Measurements from ENCODE around the gene NET1.

NET1 gene

DNA sequence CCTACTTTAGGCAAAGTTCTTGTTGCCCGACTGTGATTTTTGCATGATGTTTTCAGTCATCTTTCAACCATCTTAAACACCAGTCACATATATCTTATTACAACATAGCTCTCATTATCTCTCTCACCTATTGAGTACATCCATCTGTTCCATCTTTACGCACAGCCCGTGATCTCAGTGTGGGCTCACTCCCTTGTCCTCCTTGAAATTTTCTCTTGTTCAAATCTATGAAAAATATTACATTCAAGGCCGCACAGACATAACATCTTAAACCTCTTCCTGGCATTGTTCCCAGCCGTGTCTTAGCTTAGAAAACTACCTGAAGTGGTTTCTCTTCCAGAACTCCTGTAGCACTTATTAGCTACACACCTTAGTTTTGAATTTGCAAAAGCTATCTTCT, 32.6 kb downstream of the NET1 start:
- DNase-seq: no peak

DNA sequence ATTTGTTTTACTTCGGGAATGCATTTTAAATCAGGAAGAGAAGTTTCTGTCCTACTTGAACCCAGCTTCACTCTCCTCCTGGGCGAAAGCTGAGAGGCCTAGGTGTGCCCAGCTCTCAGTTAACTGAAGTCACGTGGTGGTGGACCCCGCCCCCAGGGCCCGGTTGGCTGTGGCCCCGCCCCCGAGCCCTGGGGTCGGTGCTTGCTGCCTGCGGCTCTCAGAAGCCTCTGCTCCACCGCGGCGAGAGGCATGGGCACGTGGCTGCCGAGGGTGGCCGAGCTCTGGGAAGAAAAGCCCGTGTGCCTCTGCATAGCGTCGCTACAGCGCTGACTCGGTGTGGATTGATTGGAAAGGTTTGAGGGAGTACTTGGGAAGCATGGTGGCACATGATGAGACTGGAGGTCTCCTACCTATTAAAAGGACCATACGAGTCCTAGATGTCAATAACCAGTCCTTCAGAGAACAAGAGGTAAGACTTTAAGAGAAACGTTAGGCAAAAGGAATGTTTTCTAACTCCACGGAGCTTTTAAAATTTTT, 34.1 kb downstream of the NET1 start:
- DNase-seq: peak; percentile 97

- DNase-seq: peak; percentile 40
Measured at GRCh38 chr10:5447056-5447455, 34.7 kb downstream of the NET1 start.

GRCh38 chr10:5447611-5448071, 35.3 kb downstream of the NET1 start:
- DNase-seq: peak; percentile 69

GRCh38 chr10:5448333-5449001, 36.1 kb downstream of the NET1 start:
- no peak for DNase-seq

DNA sequence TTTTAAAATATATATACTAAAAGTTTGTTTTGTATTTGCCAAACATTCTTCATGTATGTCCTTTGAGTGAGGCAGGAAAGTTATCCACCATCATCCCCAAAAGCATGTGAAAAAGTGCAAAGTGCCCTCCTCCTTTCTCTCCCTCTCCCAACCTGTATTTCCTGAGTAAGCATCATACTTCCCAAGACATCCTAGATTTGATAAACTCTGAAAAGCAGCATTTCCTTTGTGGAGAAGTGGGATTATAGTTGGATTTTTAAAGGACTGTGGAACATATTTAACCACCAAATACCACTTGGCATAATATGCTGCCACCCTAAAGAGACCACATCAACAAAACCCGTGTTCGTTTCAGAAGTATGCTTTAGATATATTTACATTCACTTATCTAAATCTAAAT, 36.9 kb downstream of the NET1 start:
- no peak for DNase-seq

- DNase-seq: peak; percentile 53
Measured at GRCh38 chr10:5449823-5450222, 37.5 kb downstream of the NET1 start.

- no peak for DNase-seq
Measured at GRCh38 chr10:5450605-5451384, 38.4 kb downstream of the NET1 start.

DNA sequence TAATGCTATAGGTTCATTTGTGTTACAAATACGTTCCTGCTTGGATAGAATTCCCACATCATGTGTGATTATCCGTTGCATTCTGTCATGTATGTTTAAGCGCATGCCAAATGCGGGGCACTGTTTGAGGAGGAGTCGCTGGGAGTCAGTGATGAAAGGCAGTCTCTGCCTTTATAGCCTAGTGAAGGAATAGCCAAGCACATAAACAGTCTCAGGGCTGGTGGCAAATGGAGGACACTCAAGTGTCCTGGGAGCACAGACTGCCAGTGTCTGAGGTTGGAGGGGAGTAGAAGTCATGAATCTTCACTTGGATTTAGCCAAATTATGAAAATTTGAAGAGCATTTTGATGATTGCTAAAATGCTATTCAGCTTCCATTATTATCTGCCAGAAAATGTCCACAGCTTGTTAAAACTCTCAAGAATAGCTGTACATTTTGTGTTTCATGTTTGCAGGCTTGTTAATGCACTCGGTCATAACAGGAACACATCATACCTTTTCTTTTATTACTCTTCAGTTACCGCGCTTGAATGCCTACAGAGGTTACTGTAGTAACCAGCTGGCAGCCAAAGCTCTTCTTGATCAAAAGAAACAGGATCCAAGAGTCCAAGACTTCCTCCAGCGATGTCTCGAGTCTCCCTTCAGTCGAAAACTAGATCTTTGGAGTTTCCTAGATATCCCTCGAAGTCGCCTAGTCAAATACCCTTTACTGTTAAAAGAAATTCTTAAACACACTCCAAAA, 41.6 kb downstream of the NET1 start:
- no peak for DNase-seq

DNA sequence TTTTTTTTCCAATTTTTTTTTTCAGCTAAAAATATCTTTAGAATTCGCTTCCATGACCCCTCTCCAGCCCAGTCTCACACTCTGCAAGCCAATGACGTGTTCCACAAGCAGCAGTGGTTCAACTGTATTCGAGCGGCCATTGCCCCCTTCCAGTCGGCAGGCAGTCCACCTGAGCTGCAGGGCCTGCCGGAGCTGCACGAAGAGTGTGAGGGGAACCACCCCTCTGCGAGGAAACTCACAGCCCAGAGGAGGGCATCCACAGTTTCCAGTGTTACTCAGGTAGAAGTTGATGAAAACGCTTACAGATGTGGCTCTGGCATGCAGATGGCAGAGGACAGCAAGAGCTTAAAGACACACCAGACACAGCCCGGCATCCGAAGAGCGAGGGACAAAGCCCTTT, 44.2 kb downstream of the NET1 start:
- no peak for DNase-seq

DNA sequence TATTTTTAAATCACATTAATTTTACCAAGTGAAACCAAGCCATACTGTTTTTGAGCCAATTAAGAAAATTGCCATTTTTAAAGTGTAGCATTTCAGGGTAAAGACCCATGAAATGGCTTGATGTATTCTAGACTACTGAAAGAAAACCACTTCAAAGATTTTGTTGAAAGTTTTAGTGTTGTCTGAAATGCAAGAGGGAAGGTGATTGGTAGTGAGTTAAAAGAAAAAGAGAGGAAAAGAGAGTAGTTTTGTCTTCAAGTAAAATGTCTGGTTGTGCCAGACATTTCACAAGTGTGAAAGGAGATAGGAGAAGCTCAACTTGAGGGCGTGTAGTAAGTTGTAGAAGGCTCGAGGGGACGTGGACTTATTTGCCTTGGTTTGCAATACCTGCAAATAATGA, 45.4 kb downstream of the NET1 start:
- no peak for DNase-seq

GRCh38 chr10:5458425-5458824, 46.1 kb downstream of the NET1 start:
- no peak for DNase-seq

DNA sequence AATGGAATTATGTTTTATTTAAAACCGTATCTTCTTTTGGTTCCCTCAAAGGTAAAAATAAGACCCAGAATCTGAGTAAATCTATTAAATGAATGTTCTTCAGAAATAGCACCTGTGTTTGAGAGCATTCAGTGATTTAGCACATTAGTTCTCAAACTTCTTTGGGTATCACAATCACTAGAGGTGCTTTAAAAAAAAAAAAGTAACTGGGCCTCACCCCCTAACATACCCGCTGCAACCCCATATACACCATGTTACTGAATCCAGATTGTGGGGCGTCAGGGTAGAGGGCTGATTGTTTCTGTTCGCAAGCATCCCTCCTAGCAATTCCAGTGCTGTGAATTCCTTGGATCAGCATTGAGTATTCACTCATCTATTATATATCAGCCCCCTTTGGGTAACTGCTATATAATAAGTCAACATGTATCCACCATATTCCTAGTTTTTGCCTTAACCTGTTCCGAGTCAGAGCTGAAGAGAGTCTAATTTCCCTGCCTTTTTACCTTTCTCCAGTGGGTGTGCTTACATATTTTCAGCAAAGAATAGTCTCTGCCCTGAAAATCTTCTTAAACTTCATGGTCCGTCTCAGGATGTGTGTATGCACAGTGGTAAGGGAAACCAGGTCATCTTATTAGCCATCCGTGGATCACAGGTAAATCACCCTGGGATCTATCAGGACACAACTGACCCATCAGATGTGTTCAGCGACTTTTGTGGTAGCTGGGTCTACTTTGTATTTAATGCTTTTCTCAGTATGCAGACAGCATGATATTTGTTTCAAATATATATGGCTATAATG, 46.8 kb downstream of the NET1 start:
- no peak for DNase-seq

DNA sequence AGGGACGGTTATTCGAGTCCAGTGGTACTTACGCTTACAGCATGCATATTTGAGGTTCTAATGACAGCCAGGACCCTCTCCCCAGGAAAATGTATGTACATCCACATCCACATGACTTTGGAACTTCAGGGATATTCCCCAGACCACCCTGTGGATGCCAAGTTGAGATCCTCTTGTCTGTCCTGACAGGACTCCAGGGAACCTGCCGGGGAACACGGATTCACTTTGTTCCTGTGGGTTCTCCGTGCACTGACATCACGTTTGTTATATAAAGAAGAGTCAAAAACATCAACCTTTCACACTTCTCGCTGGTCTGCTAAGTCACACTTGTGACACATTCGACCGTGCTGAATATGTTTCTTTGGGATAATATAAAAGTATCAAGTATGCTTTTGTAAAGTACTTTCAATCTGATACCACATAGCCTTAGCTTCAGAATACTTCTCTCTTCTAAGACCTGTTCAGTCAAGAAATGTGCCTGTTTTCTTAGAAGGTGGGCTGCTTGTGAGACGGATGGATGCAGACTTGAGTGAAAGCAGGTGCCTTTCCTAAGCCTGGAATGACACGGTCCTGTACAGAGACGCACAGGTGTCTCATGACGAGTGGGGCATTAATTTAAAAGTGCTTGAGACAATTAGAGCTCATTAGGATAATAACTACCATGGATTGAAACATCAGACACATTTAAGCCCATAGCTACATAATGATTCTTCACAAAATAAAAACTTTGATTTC, 48.3 kb downstream of the NET1 start:
- DNase-seq: no peak

DNA sequence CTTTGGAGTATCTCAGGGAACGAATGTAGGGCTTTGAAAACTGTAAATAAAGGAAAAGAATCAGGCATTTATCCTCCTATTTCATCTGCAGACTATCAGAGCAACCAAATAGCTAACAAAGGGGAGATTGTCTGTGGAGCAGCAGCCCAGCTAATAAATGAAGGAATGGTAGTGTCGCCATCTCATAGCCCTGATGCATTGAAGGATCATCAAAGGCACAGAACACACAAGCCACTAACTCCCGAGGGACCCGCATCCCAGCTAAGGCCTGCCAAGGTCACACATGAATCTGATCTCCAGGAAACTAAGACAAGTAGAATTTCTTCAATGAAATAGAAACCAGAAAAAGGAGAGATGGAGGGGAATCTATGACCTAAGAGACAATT, 48.8 kb downstream of the NET1 start:
- no peak for DNase-seq

DNA sequence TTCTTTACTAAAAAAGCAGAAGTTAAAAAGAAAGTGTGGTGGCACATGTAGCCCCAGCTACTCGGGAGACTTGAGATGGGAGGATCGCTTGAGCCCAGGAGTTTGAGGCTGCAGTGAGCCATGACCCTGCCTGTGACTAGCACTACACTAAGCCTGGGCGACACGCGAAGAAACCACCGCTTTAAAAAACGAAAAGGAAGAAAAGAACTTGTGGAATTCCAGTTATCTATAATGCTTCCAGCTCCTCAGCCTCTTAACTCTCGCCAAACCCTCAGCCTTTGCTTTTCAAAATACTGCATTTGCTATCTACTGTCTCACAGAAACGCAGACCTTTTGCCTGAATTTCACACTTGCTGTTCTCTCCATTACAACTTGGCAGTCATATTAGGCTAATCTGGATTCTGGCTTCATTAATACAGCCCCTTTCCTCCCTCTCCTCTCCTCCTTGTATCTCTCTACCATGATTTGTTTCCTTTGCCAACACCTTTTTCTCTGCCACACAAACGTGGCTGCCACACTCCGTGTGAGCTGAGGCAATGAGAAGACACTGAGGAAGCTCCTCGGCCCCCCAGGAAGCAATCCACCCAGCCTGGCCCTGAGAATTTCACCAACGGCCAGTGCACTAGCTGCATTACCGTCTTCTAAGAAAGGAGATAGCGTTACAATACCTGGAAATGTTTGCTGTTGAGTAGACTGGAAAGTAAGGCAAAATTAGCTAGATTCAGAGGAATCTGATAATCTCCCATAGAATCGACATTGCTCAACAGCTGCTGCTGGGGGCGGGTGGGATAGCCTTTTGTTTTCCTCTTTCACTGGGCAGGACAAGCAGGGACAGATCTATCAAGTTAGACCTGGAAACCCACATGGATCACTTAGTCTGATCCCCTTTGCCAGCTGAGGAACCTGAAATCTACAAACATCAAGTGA, 49.8 kb downstream of the NET1 start:
- DNase-seq: peak; percentile 74

GRCh38 chr10:5462841-5463293, 50.5 kb downstream of the NET1 start:
- DNase-seq: no peak

- no peak for DNase-seq
Measured at GRCh38 chr10:5464546-5464945, 52.2 kb downstream of the NET1 start.

DNA sequence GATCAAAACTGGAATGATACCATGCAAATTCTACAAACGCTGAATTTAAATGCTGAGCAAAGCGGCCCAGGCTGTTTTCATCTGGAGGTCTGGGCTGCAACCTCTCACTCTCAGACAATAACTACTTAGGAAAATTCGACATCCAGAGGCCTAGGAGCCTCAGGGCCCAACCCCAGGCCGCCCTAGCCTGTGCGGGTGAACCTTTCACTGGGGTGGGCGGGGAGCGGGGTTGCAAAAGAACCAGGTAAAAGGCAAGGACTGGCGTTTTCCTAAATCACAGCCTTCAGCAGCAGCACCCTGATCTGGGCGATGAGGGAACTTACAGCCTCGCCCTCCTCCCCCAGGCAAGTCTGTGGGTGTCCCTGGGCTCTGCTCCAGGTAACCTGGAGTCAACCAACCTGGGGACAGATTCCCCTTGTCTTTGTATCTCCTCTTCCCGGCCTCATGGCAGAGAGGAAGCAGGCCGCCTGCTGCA, 53.7 kb downstream of the NET1 start:
- DNase-seq: no peak

DNA sequence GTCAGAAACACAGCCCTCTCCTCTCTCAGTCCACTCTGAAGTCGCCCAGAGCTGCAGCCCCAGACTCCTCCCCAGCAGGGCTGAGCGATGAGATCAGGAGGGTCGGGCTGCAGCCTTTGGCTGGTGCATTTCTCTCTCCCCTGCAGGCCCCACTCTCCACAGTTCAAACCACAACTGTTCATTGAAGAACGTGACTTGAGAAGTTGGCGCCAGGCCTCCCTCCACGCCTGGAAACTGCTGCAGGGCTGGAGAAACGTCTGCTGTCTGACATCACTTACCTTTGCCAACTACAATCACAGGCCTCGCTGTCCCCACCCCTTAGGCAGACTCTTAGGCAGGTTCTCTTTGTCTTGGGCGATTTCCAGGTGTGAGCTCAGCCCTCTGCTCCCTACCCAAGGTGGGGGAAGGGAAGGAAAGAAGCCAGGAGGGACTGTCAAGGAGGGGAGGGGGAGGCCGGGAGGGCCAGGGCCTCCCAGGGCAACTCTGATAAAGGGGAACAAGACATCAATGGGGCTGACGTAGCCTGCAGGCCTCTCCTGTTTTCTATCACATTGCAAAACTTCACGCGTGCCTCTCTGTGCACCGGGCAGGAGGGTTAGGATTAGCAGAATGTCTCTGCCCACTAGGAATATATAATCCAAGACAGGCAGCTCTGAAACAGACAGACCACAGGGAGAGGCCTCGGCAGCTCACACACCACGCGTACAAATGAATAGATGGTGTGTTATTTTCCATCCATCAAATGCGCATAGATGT, 54.3 kb downstream of the NET1 start:
- DNase-seq: peak; percentile 36
